H54 (cell line): ENCODE measurements around the gene AMZ2.
"Not testable (repeated sequence)": the region's sequence is repeated elsewhere in the genome, so short reads cannot be mapped to it uniquely, and the experiment has no call there.

Experiments
- DNase-seq: peaks from one replicate; pipeline ENCODE4 v3.0.0; 2011; ENCODE audit warnings: low spot score, mixed read lengths; ENCODE audit not compliant: insufficient read length
- FAIRE-seq: peaks from 3 replicates; lab custom pipeline; 2011; peaks lifted over from hg19 to GRCh38; lab: Jason Lieb, UNC
- POLR2A ChIP-seq: IDR thresholded peaks from 2 replicates; pipeline ENCODE4 v1.6.1; 2011; ENCODE audit warnings: low read depth, mild to moderate bottlenecking, low read length

Gene AMZ2

GRCh38 chr17:68210570-68211315 is 37.1 kb upstream of the AMZ2 start:
- no peak for DNase-seq
- no peak for TF ChIP-seq POLR2A
- no peak for FAIRE-seq

GRCh38 chr17:68213428-68214411 is 34.1 kb upstream of the AMZ2 start:
- FAIRE-seq, DNase-seq: not testable (repeated sequence)

DNA sequence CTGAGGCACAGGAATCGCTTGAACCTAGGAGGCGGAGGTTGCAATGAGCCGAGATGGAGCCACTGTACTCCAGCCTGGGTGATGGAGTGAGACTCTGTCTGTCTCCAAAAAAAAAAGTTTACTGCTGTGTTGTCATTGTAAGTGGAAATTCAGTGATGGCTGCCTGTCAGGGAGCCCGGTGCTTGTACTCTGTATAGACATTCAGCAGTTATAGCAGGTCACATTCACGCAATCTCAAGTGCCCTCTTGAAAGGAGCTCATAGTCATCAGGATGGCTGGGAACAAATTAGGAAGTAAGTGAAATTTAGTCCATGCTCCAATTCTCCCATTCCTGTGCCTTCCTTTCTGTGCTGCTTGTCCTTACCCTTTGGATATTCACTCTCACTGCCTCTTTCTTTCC is 32.4 kb upstream of the AMZ2 start:
- FAIRE-seq, result peak; percentile 36
- not testable (repeated sequence) for DNase-seq

- DNase-seq, FAIRE-seq: not testable (repeated sequence)
Measured at GRCh38 chr17:68219429-68219828, 28.4 kb upstream of the AMZ2 start.

DNA sequence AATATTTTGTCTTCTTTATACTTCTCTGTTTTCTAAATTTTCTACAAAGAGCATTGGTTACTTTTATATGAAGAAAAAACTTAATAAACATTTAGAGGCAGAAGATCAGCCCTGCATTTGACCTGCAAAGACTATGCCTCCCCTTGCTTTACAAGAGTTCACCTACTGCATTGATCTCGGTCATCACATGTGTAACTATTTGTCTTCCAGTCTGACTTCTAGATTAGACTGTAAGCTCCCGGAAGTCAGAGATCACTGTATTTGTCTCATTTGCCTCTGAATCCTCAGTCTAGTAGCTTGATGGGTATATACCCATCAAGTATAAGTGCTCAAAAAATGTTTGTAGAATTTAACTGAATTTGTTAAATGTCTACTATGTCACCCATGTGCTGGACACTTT is 27.7 kb upstream of the AMZ2 start:
- not testable (repeated sequence) for FAIRE-seq, DNase-seq

DNA sequence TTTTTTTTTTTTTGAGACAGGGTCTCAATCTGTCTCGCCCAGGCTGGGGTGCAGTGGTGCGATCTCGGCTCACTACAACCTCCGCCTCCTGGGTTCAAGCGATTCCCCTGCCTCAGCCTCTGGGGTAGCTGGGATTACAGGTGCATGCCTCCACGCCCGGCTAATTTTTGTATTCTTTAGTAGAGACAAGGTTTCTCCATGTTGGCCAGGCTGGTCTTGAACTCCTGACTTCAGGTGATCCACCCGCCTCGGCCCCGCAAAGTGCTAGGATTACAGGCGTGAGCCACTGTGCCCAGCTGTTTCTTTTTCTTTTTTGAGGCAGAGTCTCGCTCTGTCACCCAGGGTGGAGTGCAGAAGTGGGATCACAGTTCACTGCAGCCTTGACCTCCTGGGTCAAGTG is 27.1 kb upstream of the AMZ2 start:
- not testable (repeated sequence) for DNase-seq, FAIRE-seq

GRCh38 chr17:68221786-68222185 is 26.1 kb upstream of the AMZ2 start:
- no peak for TF ChIP-seq POLR2A
- DNase-seq (no peak), FAIRE-seq (no peak)

DNA sequence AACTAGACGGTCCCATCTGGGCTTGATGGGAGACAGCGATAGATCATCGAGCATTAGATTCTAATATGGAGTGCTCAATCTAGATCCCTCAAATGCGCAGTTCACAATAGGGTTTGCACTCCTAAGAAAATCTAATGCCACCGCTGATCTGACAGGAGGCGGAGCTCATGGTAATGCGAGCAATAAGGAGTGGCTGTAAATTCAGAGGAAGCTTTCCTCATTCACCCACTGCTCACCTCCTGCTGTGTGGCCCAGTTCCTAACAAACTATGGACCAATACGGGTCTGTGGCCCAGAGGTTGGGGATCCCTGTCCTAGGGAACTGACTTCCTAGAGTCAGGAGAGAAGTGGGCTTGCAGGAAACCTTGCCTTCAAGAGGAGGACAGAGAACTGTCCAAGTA is 25.2 kb upstream of the AMZ2 start:
- FAIRE-seq, result no peak
- no peak for DNase-seq
- no peak for TF ChIP-seq POLR2A

GRCh38 chr17:68225055-68225454 is 22.8 kb upstream of the AMZ2 start:
- DNase-seq, FAIRE-seq: not testable (repeated sequence)

- DNase-seq, FAIRE-seq: not testable (repeated sequence)
Measured at GRCh38 chr17:68228039-68228680, 19.7 kb upstream of the AMZ2 start.

DNA sequence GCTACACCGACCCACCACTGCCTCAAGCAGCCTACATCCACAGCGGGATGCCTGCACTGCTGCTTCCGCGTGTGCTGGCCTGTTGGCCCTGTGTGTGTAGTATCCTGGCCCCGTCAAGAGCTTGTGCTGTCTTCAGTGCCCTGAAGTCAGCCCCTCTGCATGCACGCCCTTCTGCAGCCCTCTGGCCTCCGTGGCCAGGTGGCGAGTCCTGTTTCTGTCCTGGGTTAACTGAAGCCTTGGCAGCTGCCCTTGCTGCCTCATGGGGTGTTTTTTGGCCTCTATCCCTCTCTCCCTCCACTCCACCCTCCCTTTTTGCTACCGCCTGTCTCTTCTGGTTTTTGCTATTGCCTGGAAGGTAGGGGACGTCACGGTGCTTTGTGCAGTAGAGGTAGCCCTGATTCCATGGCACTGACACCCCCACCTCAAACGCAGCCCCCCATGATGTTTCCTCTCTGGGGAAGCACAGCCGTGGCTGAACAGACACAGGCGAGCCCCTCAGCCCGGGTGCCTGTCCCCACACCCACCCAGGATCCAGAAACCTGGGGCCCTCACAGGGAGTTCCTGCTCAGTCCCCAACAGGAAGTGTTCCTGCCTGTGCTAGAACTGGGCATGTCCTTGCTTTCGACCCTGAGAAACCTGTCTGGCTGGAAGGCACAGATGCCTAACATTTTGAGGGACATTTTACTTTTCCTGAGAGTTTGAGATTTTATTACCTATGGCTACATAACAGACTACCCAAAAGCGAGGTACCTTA is 18.8 kb upstream of the AMZ2 start:
- no peak for TF ChIP-seq POLR2A
- DNase-seq (no peak), FAIRE-seq (no peak)

- TF ChIP-seq POLR2A, result no peak
- DNase-seq (no peak), FAIRE-seq (no peak)
Measured at GRCh38 chr17:68229619-68230018, 18.2 kb upstream of the AMZ2 start.

GRCh38 chr17:68231131-68231530 is 16.7 kb upstream of the AMZ2 start:
- not testable (repeated sequence) for FAIRE-seq, DNase-seq

DNA sequence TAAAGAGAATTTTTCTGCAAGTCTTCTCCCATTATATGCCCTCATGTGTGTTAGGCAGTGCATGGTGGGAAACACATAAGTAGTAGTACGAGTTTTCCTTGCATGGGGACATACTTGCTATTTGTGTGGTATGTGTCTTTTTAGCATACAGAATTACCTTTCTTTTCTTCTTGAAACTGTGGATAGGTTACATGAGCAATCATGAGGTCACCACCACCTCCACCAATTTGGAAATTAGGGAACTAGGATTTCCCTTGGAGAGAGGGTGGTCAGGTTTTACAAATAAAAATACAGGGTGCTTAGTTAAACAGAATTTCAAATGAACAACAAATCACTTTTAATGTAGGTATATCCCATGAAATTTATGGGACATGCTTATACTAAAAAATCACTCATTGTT is 16.3 kb upstream of the AMZ2 start:
- no peak for TF ChIP-seq POLR2A
- FAIRE-seq (no peak), DNase-seq (no peak)

- not testable (repeated sequence) for DNase-seq
- FAIRE-seq, result peak; percentile 74
Measured at GRCh38 chr17:68232741-68233140, 15.1 kb upstream of the AMZ2 start.

DNA sequence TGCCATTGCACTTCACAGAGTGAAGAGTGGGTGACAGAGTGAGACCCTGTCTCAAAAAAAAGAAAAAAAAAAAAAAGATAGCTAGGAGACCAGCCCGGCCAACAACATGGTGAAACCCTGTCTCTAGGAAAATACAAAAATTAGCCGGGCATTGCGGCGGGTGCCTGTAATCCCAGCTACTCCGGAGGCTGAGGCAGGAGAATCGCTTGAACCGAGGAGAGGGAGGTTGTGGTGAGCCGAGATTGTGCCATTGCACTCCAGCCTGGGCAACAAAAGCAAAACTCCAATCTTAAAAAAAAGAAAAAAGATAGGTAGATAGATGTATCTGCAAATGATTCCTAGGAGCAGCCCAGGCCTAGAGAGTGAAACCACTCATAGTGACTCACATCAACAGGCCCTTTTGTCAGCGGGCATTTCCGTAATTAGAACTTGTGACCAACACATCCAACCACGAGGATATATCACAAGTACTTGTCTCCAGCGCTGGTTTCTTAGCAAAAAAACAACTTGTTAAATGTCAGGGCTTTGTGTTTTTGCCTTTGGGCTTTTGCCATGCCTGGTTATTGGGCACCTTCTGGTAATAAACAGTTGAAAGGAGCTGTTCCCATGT is 13.0 kb upstream of the AMZ2 start:
- peak; percentile 87 for FAIRE-seq
- DNase-seq, result peak; percentile 73

DNA sequence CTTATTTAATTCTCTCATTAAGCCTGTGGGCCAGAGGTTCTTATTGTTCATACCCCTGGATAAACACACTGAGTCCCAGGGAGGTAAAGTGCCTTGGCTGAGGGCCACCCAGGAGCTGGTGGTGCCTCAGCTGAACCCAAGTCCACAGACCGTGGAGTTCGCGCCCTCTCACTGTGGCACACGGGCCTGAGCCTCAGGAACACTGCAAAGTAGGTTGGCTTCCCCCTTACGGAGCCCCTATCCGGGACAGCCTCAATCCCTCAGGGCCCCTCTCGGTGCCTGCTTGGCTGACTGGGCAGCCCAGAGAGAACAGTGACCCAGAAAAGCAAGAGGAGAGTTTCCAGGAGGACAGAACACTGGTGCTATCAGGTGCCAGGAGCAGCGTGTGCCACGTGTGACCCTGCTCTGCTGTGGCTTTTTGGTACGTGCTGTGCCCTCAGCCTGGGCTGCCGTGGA is 12.5 kb upstream of the AMZ2 start:
- FAIRE-seq, DNase-seq: not testable (repeated sequence)

DNA sequence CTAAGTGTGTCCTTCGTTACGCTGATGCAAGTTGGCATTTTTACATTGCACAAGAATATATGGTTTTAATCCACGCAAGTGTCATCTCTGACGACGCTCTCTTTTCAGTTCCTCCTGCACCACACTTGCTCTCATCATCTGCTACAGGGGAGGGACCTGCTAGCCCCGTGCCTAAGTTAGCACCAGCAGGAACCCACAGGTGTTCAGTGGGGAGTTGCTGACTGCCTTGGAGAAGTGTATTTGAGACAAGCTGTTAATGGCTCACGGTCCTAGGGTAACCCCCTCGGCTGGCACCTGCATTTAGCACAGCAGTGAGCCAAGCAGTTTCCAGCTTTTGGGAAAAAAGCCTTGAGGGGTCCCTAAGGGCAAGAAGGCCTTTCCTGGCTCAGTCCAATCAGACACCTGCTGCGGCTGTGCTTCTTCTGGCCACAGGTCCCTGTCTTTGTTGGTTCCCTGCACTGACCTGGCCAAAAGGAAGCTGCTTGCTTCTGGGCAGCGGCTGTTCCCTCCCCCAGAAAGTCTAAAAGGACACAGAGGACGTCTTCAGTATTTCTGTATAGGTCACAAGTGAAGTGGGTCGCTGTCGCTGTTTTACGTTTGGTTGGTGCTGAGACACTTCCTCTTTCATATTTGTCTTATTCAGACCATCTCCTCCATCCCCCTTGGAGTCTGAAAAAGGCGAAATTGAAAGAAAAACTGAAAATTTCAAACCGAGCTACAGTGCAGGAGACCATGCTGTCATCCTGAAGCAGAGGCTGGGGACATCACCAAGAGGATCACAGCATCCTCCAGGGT is 10.3 kb upstream of the AMZ2 start:
- DNase-seq, FAIRE-seq: not testable (repeated sequence)
